HEK293 (cell line): ENCODE data around the gene PAQR7.

Experiments used
- CTCF ChIA-PET: fragments of 350-600 bp; formaldehyde crosslinking; extraction: SDS; loops from one replicate; lab custom pipeline; 2021; ENCODE audit warnings: antibody characterized with exemption; lab: Yijun Ruan, JAX
- POLR2A ChIA-PET: fragments of 300-600 bp; formaldehyde crosslinking; extraction: SDS; loops from one replicate; lab custom pipeline; 2020; ENCODE audit warnings: antibody characterized with exemption, inconsistent platforms; lab: Yijun Ruan, JAX
- H3K27ac ChIP-seq: fragments of 200-500 bp; sonication (Bioruptor generic); 2 replicates; pipeline ENCODE4 v1.5.1; 2014; ENCODE audit warnings: low read depth, low read length, control low read depth, inconsistent platforms; ENCODE audit errors: extremely low read depth
- H3K36me3 ChIP-seq, 2 experiments: fragments of 200-500 bp in 1 of 2; sonication (Bioruptor generic) in 1 of 2; 1 replicate in 1 of 2; 2 replicates in 1 of 2; pipeline ENCODE4 v1.5.1; 2014 to 2017; ENCODE audit warnings: inconsistent platforms in 2 of 2, low read length in 2 of 2; ENCODE audit not compliant: control insufficient read depth in 2 of 2, insufficient read depth in 1 of 2
- H3K4me1 ChIP-seq: fragments of 200-500 bp; sonication (Bioruptor generic); 2 replicates; pipeline ENCODE4 v1.5.1; 2014; ENCODE audit warnings: mild to moderate bottlenecking, low read length, inconsistent platforms; ENCODE audit not compliant: control insufficient read depth, insufficient read depth
- H3K4me3 ChIP-seq: 2 replicates; pipeline ENCODE4 v1.5.1; 2011; ENCODE audit warnings: low read depth, mild to moderate bottlenecking, control low read depth, low read length, moderate library complexity
- H3K9me3 ChIP-seq: fragments of 200-500 bp; sonication (Bioruptor generic); 2 replicates; pipeline ENCODE4 v1.5.1; 2014; ENCODE audit warnings: low read depth, low read length, inconsistent platforms; ENCODE audit not compliant: control insufficient read depth, insufficient read depth
- KLF7 ChIP-seq: fragments of 450-650 bp; formaldehyde crosslinking; IDR thresholded peaks from 2 replicates; pipeline ENCODE4 v1.5.1; 2016; ENCODE audit warnings: missing biosample characterization, missing genetic modification characterization, borderline replicate concordance
- PRDM1 ChIP-seq: fragments of 450-650 bp; formaldehyde crosslinking; IDR thresholded peaks from 2 replicates; pipeline ENCODE4; 2016; ENCODE audit warnings: missing biosample characterization, missing genetic modification characterization
- ZIC2 ChIP-seq: fragments of 450-650 bp; formaldehyde crosslinking; IDR thresholded peaks from 2 replicates; pipeline ENCODE4 v1.5.1; 2016; ENCODE audit warnings: missing biosample characterization, missing genetic modification characterization
- ZNF223 ChIP-seq: fragments of 450-650 bp; formaldehyde crosslinking; IDR thresholded peaks from 2 replicates; pipeline ENCODE4 v1.5.1; 2016; ENCODE audit warnings: missing biosample characterization, missing genetic modification characterization
- ZNF514 ChIP-seq: fragments of 450-650 bp; formaldehyde crosslinking; IDR thresholded peaks from 2 replicates; pipeline ENCODE4 v1.5.1; 2016; ENCODE audit warnings: missing biosample characterization, missing genetic modification characterization
- ZNF530 ChIP-seq: fragments of 450-650 bp; formaldehyde crosslinking; IDR thresholded peaks from 2 replicates; pipeline ENCODE4 v1.5.1; 2016; ENCODE audit warnings: low read depth, missing biosample characterization, missing genetic modification characterization
- ZNF610 ChIP-seq: fragments of 450-650 bp; formaldehyde crosslinking; IDR thresholded peaks from 2 replicates; pipeline ENCODE4 v1.5.1; 2016; ENCODE audit warnings: missing biosample characterization, missing genetic modification characterization, borderline replicate concordance
- ZNF621 ChIP-seq: fragments of 450-650 bp; formaldehyde crosslinking; IDR thresholded peaks from 2 replicates; pipeline ENCODE4 v1.5.1; 2017; ENCODE audit warnings: missing biosample characterization, missing genetic modification characterization
- ZNF76 ChIP-seq: fragments of 450-650 bp; formaldehyde crosslinking; IDR thresholded peaks from 2 replicates; pipeline ENCODE4; 2016; ENCODE audit warnings: low read depth, missing biosample characterization, missing genetic modification characterization, borderline replicate concordance
- ZNF837 ChIP-seq: fragments of 450-650 bp; formaldehyde crosslinking; IDR thresholded peaks from 2 replicates; pipeline ENCODE4 v1.5.1; 2016; ENCODE audit warnings: missing biosample characterization, missing genetic modification characterization
- ZNF843 ChIP-seq: fragments of 450-650 bp; formaldehyde crosslinking; IDR thresholded peaks from 2 replicates; pipeline ENCODE4 v1.5.1; 2016; ENCODE audit warnings: missing biosample characterization, missing genetic modification characterization
- TF ChIP-seq, protein P1 (sequence below): fragments of 450-650 bp; formaldehyde crosslinking; IDR thresholded peaks from 2 replicates; pipeline ENCODE4 v1.5.1; 2016; ENCODE audit warnings: missing biosample characterization, missing genetic modification characterization
- TF ChIP-seq, protein P2 (sequence below): fragments of 450-650 bp; formaldehyde crosslinking; IDR thresholded peaks from 2 replicates; pipeline ENCODE4 v1.5.1; 2016; ENCODE audit warnings: missing biosample characterization, missing genetic modification characterization
- TF ChIP-seq, protein P3 (sequence below): IDR thresholded peaks from 2 replicates; pipeline ENCODE4 v1.6.1; 2011; ENCODE audit warnings: mild to moderate bottlenecking, low read depth, low read length, borderline replicate concordance
- TF ChIP-seq, protein P4 (sequence below): fragments of 450-650 bp; formaldehyde crosslinking; IDR thresholded peaks from 2 replicates; pipeline ENCODE4 v1.5.1; 2017; ENCODE audit warnings: missing biosample characterization, missing genetic modification characterization
- TF ChIP-seq, protein P5 (sequence below): fragments of 450-650 bp; formaldehyde crosslinking; IDR thresholded peaks from 2 replicates; pipeline ENCODE4 v1.5.1; 2016; ENCODE audit warnings: missing biosample characterization, missing genetic modification characterization
- TF ChIP-seq, protein P6 (sequence below): fragments of 450-650 bp; formaldehyde crosslinking; IDR thresholded peaks from 2 replicates; pipeline ENCODE4 v1.5.1; 2016; ENCODE audit warnings: missing biosample characterization, missing genetic modification characterization
- TF ChIP-seq, protein P7 (sequence below): fragments of 450-650 bp; formaldehyde crosslinking; IDR thresholded peaks from 2 replicates; pipeline ENCODE4 v1.5.1; 2016; ENCODE audit warnings: missing biosample characterization, missing genetic modification characterization, low read depth

The PAQR7 gene

DNA sequence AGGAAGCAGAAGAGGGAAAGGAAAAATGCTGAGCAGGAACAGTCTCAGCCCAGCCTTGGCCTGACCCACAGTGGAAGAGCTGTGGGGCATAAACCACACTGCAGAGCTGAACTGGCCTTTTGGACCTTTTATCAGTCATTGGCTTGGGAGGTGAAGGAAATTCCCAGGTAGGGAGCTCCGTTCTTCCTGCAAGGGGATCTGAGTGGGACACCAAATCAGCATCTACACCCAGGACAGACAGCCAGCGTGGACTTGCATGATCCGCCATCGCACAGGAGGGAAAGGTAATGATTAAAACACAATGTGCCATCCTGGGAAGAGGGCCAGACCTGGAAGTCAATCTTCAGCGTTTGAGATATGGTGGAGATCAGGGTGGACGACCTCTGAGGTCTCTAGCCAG, 56.9 kb downstream of the PAQR7 start:
- Histone ChIP-seq H3K4me1 (peaks cover 6% of the 10 kb centered on the region; the same call in 1 of the 2 replicates), H3K36me3 (peaks cover 0 to 46% of the 10 kb centered on the region in 2 experiments; a peak in 1 of 3 replicates), H3K9me3 (no peaks in the 10 kb centered on the region), H3K27ac (peak overlapping the region; percentile 7; the same call in 1 of the 2 replicates), H3K4me3 (no peak overlapping the region)
- ChIA-PET CTCF (interaction anchor here (0.6 to 1.5 kb wide), 5 partner anchors 12 to 1800 kb away, joined by 3 to 4 read pairs (median 3); no protein-coding TSS in a partner anchor), POLR2A (interaction anchor here (1.1 to 1.4 kb wide), 4 partner anchors 16 to 388 kb away, joined by 3 to 5 read pairs (median 3); partner anchors contain the start of genes MACO1 and PAQR7)
- TF ChIP-seq, protein P1, sequence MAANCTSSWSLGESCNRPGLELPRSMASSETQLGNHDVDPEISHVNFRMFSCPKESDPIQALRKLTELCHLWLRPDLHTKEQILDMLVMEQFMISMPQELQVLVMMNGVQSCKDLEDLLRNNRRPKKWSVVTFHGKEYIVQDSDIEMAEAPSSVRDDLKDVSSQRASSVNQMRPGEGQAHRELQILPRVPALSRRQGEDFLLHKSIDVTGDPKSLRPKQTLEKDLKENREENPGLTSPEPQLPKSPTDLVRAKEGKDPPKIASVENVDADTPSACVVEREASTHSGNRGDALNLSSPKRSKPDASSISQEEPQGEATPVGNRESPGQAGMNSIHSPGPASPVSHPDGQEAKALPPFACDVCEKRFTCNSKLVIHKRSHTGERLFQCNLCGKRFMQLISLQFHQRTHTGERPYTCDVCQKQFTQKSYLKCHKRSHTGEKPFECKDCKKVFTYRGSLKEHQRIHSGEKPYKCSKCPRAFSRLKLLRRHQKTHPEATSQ (tag by site-specific recombination): no peak

DNA sequence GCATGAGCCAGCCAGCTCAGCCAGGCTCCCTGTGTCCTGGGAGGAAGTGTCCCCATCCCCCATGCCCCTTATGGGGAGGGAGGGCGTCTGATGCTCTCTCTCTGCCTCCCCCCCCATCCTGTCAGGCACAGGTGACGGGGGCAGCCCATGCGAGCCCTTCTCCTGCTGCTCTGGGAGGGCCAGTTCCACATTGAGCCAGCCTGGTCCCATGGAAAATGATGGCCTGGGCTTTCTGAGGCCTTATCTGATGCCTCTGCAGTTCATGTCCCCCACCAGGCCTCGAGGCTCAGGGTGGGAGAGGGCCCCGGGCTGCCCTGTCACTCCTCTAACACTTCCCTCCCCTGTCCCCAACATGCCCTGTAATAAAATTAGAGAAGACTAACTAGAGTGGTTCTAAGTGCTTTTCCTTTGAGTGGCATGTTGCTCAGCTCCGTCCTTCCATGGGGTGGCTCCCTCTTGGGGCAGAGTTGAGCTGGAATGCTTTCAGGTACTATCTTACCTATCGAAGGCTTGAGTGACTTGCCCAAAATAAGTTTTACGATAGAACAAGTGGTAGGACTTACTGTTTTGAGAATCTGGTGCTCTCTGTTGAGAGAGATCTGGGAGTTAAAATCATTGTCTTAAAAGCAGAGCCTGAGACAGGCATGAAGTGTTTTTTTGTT, 57.5 kb downstream of the PAQR7 start:
- peaks cover 6% of the 10 kb centered on the region; the same call in 1 of the 2 replicates for H3K4me1 ChIP-seq
- ChIA-PET CTCF (interaction anchor here (0.5 to 1.0 kb wide), 4 partner anchors 25 to 1799 kb away, joined by 3 read pairs; no protein-coding TSS in a partner anchor), POLR2A (interaction anchor here (1.1 to 1.3 kb wide), 4 partner anchors 15 to 387 kb away, joined by 3 read pairs; partner anchors contain the start of genes MACO1 and PAQR7)
- no peak overlapping the region for H3K4me3 ChIP-seq
- H3K27ac ChIP-seq: 0 out of 2 replicates have a peak overlapping the region, but pooled peaks have one; percentile 7
- H3K9me3 ChIP-seq: no peaks in the 10 kb centered on the region
- peaks cover 0 to 46% of the 10 kb centered on the region in 2 experiments; a peak in 1 of 3 replicates for H3K36me3 ChIP-seq
- no peak for TF ChIP-seq ZNF837
- TF ChIP-seq, protein P2, sequence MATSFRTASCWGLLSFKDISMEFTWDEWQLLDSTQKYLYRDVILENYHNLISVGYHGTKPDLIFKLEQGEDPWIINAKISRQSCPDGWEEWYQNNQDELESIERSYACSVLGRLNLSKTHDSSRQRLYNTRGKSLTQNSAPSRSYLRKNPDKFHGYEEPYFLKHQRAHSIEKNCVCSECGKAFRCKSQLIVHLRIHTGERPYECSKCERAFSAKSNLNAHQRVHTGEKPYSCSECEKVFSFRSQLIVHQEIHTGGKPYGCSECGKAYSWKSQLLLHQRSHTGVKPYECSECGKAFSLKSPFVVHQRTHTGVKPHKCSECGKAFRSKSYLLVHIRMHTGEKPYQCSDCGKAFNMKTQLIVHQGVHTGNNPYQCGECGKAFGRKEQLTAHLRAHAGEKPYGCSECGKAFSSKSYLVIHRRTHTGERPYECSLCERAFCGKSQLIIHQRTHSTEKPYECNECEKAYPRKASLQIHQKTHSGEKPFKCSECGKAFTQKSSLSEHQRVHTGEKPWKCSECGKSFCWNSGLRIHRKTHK (tag by site-specific recombination): no peak
- TF ChIP-seq ZIC2 (tag by site-specific recombination): no peak
- TF ChIP-seq, protein P3, sequence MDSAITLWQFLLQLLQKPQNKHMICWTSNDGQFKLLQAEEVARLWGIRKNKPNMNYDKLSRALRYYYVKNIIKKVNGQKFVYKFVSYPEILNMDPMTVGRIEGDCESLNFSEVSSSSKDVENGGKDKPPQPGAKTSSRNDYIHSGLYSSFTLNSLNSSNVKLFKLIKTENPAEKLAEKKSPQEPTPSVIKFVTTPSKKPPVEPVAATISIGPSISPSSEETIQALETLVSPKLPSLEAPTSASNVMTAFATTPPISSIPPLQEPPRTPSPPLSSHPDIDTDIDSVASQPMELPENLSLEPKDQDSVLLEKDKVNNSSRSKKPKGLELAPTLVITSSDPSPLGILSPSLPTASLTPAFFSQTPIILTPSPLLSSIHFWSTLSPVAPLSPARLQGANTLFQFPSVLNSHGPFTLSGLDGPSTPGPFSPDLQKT: no peak
- TF ChIP-seq ZNF610: no peak
- TF ChIP-seq ZNF843 (tag by site-specific recombination): no peak
- TF ChIP-seq ZNF621: no peak
- TF ChIP-seq, protein P4, sequence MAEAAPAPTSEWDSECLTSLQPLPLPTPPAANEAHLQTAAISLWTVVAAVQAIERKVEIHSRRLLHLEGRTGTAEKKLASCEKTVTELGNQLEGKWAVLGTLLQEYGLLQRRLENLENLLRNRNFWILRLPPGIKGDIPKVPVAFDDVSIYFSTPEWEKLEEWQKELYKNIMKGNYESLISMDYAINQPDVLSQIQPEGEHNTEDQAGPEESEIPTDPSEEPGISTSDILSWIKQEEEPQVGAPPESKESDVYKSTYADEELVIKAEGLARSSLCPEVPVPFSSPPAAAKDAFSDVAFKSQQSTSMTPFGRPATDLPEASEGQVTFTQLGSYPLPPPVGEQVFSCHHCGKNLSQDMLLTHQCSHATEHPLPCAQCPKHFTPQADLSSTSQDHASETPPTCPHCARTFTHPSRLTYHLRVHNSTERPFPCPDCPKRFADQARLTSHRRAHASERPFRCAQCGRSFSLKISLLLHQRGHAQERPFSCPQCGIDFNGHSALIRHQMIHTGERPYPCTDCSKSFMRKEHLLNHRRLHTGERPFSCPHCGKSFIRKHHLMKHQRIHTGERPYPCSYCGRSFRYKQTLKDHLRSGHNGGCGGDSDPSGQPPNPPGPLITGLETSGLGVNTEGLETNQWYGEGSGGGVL: peak; percentile 88
- TF ChIP-seq ZNF530 (tag by site-specific recombination): no peak
- TF ChIP-seq, protein P5, sequence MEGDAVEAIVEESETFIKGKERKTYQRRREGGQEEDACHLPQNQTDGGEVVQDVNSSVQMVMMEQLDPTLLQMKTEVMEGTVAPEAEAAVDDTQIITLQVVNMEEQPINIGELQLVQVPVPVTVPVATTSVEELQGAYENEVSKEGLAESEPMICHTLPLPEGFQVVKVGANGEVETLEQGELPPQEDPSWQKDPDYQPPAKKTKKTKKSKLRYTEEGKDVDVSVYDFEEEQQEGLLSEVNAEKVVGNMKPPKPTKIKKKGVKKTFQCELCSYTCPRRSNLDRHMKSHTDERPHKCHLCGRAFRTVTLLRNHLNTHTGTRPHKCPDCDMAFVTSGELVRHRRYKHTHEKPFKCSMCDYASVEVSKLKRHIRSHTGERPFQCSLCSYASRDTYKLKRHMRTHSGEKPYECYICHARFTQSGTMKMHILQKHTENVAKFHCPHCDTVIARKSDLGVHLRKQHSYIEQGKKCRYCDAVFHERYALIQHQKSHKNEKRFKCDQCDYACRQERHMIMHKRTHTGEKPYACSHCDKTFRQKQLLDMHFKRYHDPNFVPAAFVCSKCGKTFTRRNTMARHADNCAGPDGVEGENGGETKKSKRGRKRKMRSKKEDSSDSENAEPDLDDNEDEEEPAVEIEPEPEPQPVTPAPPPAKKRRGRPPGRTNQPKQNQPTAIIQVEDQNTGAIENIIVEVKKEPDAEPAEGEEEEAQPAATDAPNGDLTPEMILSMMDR (tag by site-specific recombination): peak; percentile 50; the same call in 1 of the 2 replicates
- TF ChIP-seq, protein P6, sequence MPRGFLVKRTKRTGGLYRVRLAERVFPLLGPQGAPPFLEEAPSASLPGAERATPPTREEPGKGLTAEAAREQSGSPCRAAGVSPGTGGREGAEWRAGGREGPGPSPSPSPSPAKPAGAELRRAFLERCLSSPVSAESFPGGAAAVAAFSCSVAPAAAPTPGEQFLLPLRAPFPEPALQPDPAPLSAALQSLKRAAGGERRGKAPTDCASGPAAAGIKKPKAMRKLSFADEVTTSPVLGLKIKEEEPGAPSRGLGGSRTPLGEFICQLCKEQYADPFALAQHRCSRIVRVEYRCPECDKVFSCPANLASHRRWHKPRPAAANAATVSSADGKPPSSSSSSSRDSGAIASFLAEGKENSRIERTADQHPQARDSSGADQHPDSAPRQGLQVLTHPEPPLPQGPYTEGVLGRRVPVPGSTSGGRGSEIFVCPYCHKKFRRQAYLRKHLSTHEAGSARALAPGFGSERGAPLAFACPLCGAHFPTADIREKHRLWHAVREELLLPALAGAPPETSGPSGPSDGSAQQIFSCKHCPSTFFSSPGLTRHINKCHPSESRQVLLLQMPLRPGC: no peak
- no peak for TF ChIP-seq ZNF223 (tag by site-specific recombination)
- TF ChIP-seq KLF7 (tag by site-specific recombination): no peak
- TF ChIP-seq ZNF514: no peak
- no peak for TF ChIP-seq ZNF76
- TF ChIP-seq, protein P7, sequence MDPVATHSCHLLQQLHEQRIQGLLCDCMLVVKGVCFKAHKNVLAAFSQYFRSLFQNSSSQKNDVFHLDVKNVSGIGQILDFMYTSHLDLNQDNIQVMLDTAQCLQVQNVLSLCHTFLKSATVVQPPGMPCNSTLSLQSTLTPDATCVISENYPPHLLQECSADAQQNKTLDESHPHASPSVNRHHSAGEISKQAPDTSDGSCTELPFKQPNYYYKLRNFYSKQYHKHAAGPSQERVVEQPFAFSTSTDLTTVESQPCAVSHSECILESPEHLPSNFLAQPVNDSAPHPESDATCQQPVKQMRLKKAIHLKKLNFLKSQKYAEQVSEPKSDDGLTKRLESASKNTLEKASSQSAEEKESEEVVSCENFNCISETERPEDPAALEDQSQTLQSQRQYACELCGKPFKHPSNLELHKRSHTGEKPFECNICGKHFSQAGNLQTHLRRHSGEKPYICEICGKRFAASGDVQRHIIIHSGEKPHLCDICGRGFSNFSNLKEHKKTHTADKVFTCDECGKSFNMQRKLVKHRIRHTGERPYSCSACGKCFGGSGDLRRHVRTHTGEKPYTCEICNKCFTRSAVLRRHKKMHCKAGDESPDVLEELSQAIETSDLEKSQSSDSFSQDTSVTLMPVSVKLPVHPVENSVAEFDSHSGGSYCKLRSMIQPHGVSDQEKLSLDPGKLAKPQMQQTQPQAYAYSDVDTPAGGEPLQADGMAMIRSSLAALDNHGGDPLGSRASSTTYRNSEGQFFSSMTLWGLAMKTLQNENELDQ: no peak
- TF ChIP-seq PRDM1: no peak
